ENCODE measurements around the gene GPHB5. TPM values are rescaled to one million over a fixed set of nuclear protein-coding genes. Genes with fewer than 3 reads are reported as not detected.

The GPHB5 gene
- total RNA-seq, 2 experiments from 2014 or later = not detected

DNA sequence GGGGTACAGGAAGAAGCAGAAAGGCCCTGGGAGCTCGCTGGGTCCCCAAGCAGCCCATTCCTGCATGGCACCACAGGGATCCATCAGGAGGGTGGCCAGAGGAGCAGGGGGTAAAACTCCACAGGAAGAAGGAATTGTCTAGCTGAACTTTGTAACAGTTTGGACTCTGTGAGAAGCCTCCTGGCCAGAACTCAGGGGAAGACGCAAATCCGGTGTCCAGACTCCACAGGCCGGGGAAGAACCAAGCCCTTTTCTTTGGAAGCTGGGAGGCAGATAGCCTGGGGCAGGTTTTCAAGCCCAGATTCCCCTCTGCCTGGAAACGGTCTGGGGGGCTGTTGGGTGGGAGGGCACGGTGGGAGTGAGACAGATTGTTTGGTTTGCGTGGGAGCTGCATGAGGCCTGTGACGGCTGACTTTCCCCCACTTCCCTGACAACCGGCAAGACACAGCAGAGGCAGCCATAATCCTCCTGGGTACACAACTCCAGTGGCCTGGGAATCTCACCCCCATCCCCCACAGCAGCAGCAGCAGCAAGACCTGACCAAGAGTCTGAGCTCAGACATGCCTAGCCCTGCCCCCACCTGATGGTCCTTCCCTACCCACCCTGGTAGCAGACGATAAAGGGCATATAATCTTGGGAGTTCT is 16.7 kb downstream of the GPHB5 start:
- H3K9me3 Mint-ChIP-seq = no peaks in the 10 kb centered on the region
- H3K27ac Mint-ChIP-seq = no peak overlapping the region
- no peaks in the 10 kb centered on the region for H3K4me1 Mint-ChIP-seq (ENCODE audit: low read depth)
- H3K27me3 ChIP-seq (ENCODE audit: control insufficient read depth in 1 of 2, insufficient read depth in 2 of 2, low read length in 2 of 2) = peaks cover 0 to 15% of the 10 kb centered on the region in 2 experiments
- peaks cover 29% of the 10 kb centered on the region for H3K27me3 Mint-ChIP-seq
- no peaks in the 10 kb centered on the region for H3K4me1 ChIP-seq (ENCODE audit: insufficient read depth, low read length)
- H3K36me3 ChIP-seq (ENCODE audit: insufficient read depth, low read length) = no peaks in the 10 kb centered on the region
- TF ChIP-seq, protein P1, sequence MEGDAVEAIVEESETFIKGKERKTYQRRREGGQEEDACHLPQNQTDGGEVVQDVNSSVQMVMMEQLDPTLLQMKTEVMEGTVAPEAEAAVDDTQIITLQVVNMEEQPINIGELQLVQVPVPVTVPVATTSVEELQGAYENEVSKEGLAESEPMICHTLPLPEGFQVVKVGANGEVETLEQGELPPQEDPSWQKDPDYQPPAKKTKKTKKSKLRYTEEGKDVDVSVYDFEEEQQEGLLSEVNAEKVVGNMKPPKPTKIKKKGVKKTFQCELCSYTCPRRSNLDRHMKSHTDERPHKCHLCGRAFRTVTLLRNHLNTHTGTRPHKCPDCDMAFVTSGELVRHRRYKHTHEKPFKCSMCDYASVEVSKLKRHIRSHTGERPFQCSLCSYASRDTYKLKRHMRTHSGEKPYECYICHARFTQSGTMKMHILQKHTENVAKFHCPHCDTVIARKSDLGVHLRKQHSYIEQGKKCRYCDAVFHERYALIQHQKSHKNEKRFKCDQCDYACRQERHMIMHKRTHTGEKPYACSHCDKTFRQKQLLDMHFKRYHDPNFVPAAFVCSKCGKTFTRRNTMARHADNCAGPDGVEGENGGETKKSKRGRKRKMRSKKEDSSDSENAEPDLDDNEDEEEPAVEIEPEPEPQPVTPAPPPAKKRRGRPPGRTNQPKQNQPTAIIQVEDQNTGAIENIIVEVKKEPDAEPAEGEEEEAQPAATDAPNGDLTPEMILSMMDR (IDR thresholded peaks at IDR 0.05) = no peak
- H3K4me3 ChIP-seq (ENCODE audit: low read length) = no peak overlapping the region
- no peaks in the 10 kb centered on the region for H3K36me3 Mint-ChIP-seq (ENCODE audit: low read depth)
- intact Hi-C loops (cut with DNase I, micrococcal nuclease) = no loop called here
- POLR2A ChIA-PET = no interaction called here
- H3K27ac ChIP-seq (ENCODE audit: low read depth in 1 of 2, low read length in 2 of 2) = no peak overlapping the region
- ATAC-seq (ENCODE audit: poor library complexity) (no peak), DNase-seq (no peak)
- H3K9me3 ChIP-seq (ENCODE audit: control insufficient read depth in 1 of 2, insufficient read depth in 1 of 2, low read length in 2 of 2) = no peaks in the 10 kb centered on the region
- CTCF ChIA-PET = no interaction called here
- no peak overlapping the region for H3K4me3 Mint-ChIP-seq

DNA sequence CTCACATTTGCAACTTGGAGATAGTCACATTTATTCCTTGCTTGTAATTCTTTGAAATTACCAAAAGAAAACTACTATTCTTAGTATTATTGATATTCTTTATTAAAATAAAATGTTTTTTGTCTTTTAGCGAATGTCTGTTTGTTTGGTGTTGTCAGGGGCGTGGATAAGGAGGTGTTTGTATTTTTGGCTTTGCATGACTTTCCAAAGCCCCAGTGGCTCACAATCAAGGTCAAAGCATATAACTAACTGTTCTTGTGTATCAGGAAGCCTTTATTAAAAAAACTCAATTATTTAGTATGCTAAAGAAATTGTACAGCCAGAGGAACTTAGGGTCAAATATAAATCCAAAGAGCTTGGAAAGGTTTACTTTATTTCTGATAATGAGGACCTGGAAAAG is 17.9 kb downstream of the GPHB5 start:
- DNase-seq = no peak
- Mint-ChIP-seq H3K4me1 (ENCODE audit: low read depth) (no peaks in the 10 kb centered on the region), H3K27me3 (peaks cover 38% of the 10 kb centered on the region), H3K36me3 (ENCODE audit: low read depth) (no peaks in the 10 kb centered on the region), H3K27ac (no peak overlapping the region), H3K4me3 (no peak overlapping the region), H3K9me3 (no peaks in the 10 kb centered on the region)
- no peaks in the 10 kb centered on the region for H3K36me3 ChIP-seq (ENCODE audit: insufficient read depth, low read length)
- no peak for ATAC-seq (ENCODE audit: poor library complexity)
- TF ChIP-seq, protein P1 (IDR thresholded peaks at IDR 0.05) = no peak
- intact Hi-C loops (cut with DNase I, micrococcal nuclease) = no loop called here
- H3K9me3 ChIP-seq (ENCODE audit: control insufficient read depth in 1 of 2, insufficient read depth in 1 of 2, low read length in 2 of 2) = no peaks in the 10 kb centered on the region
- no peak overlapping the region for H3K4me3 ChIP-seq (ENCODE audit: low read length)
- CTCF ChIA-PET = no interaction called here
- no peak overlapping the region for H3K27ac ChIP-seq (ENCODE audit: low read depth in 1 of 2, low read length in 2 of 2)
- no peaks in the 10 kb centered on the region for H3K4me1 ChIP-seq (ENCODE audit: insufficient read depth, low read length)
- POLR2A ChIA-PET = no interaction called here
- peaks cover 0 to 15% of the 10 kb centered on the region in 2 experiments for H3K27me3 ChIP-seq (ENCODE audit: control insufficient read depth in 1 of 2, insufficient read depth in 2 of 2, low read length in 2 of 2)

DNA sequence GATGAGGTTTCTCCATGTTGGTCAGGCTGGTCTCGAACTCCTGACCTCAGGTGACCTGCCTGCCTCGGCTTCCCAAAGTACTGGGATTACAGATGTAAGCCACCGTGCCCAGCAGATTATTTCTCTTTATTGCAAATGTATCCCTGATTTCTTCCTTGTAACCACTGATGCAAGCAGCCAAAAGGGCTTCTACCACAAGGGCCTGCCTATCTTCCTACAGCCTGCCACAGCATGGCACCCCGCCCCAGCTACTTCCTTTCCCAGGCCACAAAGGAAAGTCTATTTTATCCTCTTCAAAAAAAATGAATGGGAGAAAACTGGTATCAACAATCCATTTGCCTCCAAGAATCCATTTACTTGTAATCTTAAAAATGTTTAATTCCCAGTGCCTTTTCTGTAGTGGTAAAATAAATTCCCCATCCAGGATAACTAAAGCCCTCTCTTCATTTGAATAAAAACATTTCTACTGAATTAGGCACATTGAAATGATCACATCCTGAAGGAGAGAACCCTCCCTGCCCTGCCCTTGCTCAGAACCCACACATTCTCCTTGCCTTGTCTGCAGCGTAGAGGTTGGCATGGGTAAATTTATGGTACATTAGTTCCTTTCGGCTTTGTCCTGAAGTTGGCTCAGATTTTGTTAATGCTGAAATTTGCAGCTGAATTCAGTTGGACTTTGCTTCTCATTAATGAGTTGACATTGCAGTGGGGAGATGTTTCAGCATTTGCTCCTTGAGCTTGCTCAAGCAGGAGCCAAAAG is 19.2 kb downstream of the GPHB5 start:
- Histone ChIP-seq H3K27me3 (ENCODE audit: control insufficient read depth in 1 of 2, insufficient read depth in 2 of 2, low read length in 2 of 2) (peaks cover 0 to 15% of the 10 kb centered on the region in 2 experiments), H3K36me3 (ENCODE audit: insufficient read depth, low read length) (no peaks in the 10 kb centered on the region), H3K9me3 (ENCODE audit: control insufficient read depth in 1 of 2, insufficient read depth in 1 of 2, low read length in 2 of 2) (no peaks in the 10 kb centered on the region), H3K4me1 (ENCODE audit: insufficient read depth, low read length) (no peaks in the 10 kb centered on the region), H3K4me3 (ENCODE audit: low read length) (no peak overlapping the region), H3K27ac (ENCODE audit: low read depth in 1 of 2, low read length in 2 of 2) (no peak overlapping the region)
- Mint-ChIP-seq H3K9me3 (no peaks in the 10 kb centered on the region), H3K27ac (no peak overlapping the region), H3K4me3 (no peak overlapping the region), H3K27me3 (peaks cover 46% of the 10 kb centered on the region), H3K4me1 (ENCODE audit: low read depth) (no peaks in the 10 kb centered on the region), H3K36me3 (ENCODE audit: low read depth) (no peaks in the 10 kb centered on the region)
- ChIA-PET CTCF (no interaction called here), POLR2A (no interaction called here)
- DNase-seq (no peak), ATAC-seq (ENCODE audit: poor library complexity) (no peak)
- intact Hi-C loops (cut with DNase I, micrococcal nuclease) = no loop called here
- TF ChIP-seq, protein P1 (IDR thresholded peaks at IDR 0.05) = no peak
